Trophoblast cell (in vitro differentiated cells and primary cell): ENCODE measurements around the gene PLEKHA3.

ENCODE experiments used
- DNase-seq, 2 donors: peaks; one replicate each; pipeline ENCODE4 v3.0.0-alpha.2; 2016
- H2AFZ ChIP-seq: 2 replicates; pipeline ENCODE4 v1.6.1; 2013; ENCODE audit warnings: low read length, moderate library complexity, mild to moderate bottlenecking; ENCODE audit not compliant: insufficient read depth, poor library complexity
- H2AK5ac ChIP-seq: 2 replicates; pipeline ENCODE4 v1.6.1; 2013; ENCODE audit warnings: mild to moderate bottlenecking, low read length
- H2BK120ac ChIP-seq: 2 replicates; pipeline ENCODE4 v1.6.1; 2013; ENCODE audit warnings: low read length, mild to moderate bottlenecking, moderate library complexity; ENCODE audit not compliant: insufficient read depth, poor library complexity
- H2BK12ac ChIP-seq: 2 replicates; pipeline ENCODE4 v1.6.1; 2013; ENCODE audit warnings: mild to moderate bottlenecking, low read length, moderate library complexity
- H2BK5ac ChIP-seq: 2 replicates; pipeline ENCODE4 v1.6.1; 2013; ENCODE audit warnings: low read length, low read depth, moderate library complexity, mild to moderate bottlenecking; ENCODE audit not compliant: poor library complexity
- H3K14ac ChIP-seq: 2 replicates; pipeline ENCODE4 v1.6.1; 2013; ENCODE audit warnings: mild to moderate bottlenecking, low read length
- H3K18ac ChIP-seq: 2 replicates; pipeline ENCODE4 v1.6.1; 2013; ENCODE audit warnings: mild to moderate bottlenecking, low read length
- H3K23ac ChIP-seq: 2 replicates; pipeline ENCODE4 v1.6.1; 2013; ENCODE audit warnings: low read length
- H3K27ac ChIP-seq: 2 replicates; pipeline ENCODE4 v1.5.1; 2013; ENCODE audit warnings: low read depth, mild to moderate bottlenecking, inconsistent platforms, low read length, moderate library complexity
- H3K27me3 ChIP-seq: 2 replicates; pipeline ENCODE4 v1.6.1; 2013; ENCODE audit warnings: inconsistent platforms, mild to moderate bottlenecking, low read length, moderate library complexity; ENCODE audit not compliant: insufficient read depth
- H3K36me3 ChIP-seq, 2 experiments: 1 replicate in 1 of 2; 2 replicates in 1 of 2; pipeline ENCODE4 v1.6.1; 2013; ENCODE audit warnings: low read length in 2 of 2, mild to moderate bottlenecking in 2 of 2, moderate library complexity in 1 of 2; ENCODE audit not compliant: insufficient read depth in 2 of 2, control insufficient read depth in 1 of 2
- H3K4ac ChIP-seq: 2 replicates; pipeline ENCODE4 v1.6.1; 2013; ENCODE audit warnings: low read depth, mild to moderate bottlenecking, low read length, moderate library complexity
- H3K4me1 ChIP-seq, 2 experiments: 1 replicate in 1 of 2; 2 replicates in 1 of 2; pipeline ENCODE4 v1.6.1; 2013; ENCODE audit warnings: low read length in 2 of 2, mild to moderate bottlenecking in 2 of 2, moderate library complexity in 1 of 2; ENCODE audit not compliant: insufficient read depth in 2 of 2, control insufficient read depth in 1 of 2
- H3K4me2 ChIP-seq: 2 replicates; pipeline ENCODE4 v1.6.1; 2013; ENCODE audit warnings: inconsistent platforms, mild to moderate bottlenecking, low read length, moderate library complexity
- H3K4me3 ChIP-seq: 2 replicates; pipeline ENCODE4 v1.5.1; 2013; ENCODE audit warnings: mild to moderate bottlenecking, low read depth, low read length, inconsistent platforms
- H3K79me1 ChIP-seq: one replicate; pipeline ENCODE4 v1.6.1; 2013; ENCODE audit warnings: low read length
- H3K79me2 ChIP-seq: 2 replicates; pipeline ENCODE4 v1.6.1; 2013; ENCODE audit warnings: low read length, mild to moderate bottlenecking; ENCODE audit not compliant: control insufficient read depth, insufficient read depth, poor library complexity
- H3K9ac ChIP-seq: 2 replicates; pipeline ENCODE4 v1.6.1; 2013; ENCODE audit warnings: mild to moderate bottlenecking, low read length
- H3K9me3 ChIP-seq: 2 replicates; pipeline ENCODE4 v1.6.1; 2013; ENCODE audit warnings: low read depth, mild to moderate bottlenecking, control low read depth, inconsistent platforms, low read length; ENCODE audit not compliant: insufficient read depth
- H4K12ac ChIP-seq: 2 replicates; pipeline ENCODE4 v1.6.1; 2013; ENCODE audit warnings: low read depth, mild to moderate bottlenecking, low read length, moderate library complexity
- H4K8ac ChIP-seq: 2 replicates; pipeline ENCODE4 v1.6.1; 2013; ENCODE audit warnings: low read depth, mild to moderate bottlenecking, low read length, moderate library complexity
- H4K91ac ChIP-seq: one replicate; pipeline ENCODE4 v1.6.1; 2013; ENCODE audit warnings: low read depth, mild to moderate bottlenecking, low read length, moderate library complexity
- WGBS: extraction: QIAGEN DNeasy Blood & Tissue Kit; methylation state at CpG from one replicate; pipeline ENCODE4 v1.1.7; 2013; ENCODE audit warnings: missing lambda C conversion rate; ENCODE audit not compliant: insufficient read length, insufficient coverage; ENCODE audit errors: extremely low coverage; 5-methylcytosine and 5-hydroxymethylcytosine counted together

PLEKHA3 gene

DNA sequence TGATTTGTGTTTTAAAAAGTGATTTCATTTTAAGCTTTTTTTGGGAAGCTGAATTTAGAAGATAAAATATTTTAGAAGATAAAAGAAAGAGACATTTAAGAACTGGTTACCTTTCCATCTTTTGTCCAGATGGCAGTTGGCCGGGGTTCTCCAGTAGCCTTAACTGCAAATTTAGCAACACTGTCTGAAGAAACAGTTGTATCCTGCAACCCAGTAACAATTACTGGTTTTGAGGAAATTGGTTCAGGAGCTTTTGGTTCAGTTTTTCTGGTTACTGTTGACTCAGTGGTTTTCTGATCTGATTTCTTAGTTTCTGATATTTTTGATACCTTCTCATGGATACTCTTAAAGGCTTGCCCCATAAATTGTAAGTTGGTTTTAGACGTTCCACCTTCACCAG is 49.9 kb downstream of the PLEKHA3 start:
- no peak overlapping the region for H3K4me3 ChIP-seq
- no peaks in the 10 kb centered on the region for H3K27me3 ChIP-seq
- no peak overlapping the region for H4K12ac ChIP-seq
- no peak overlapping the region for H3K9ac ChIP-seq
- no peaks in the 10 kb centered on the region for H3K4me1 ChIP-seq
- DNase-seq: no peak
- no peak overlapping the region for H2AFZ ChIP-seq
- H2BK120ac ChIP-seq: no peak overlapping the region
- H3K27ac ChIP-seq: no peak overlapping the region
- H2AK5ac ChIP-seq: no peak overlapping the region
- WGBS: no CpG with 5 or more reads among the region's 2 CpGs
- H2BK5ac ChIP-seq: no peak overlapping the region
- no peak overlapping the region for H4K8ac ChIP-seq
- H4K91ac ChIP-seq: no peak overlapping the region
- H3K79me1 ChIP-seq: no peaks in the 10 kb centered on the region
- H3K9me3 ChIP-seq: no peaks in the 10 kb centered on the region
- no peak overlapping the region for H3K14ac ChIP-seq
- no peaks in the 10 kb centered on the region for H3K79me2 ChIP-seq
- no peak overlapping the region for H3K18ac ChIP-seq
- no peak overlapping the region for H3K23ac ChIP-seq
- H3K4ac ChIP-seq: no peak overlapping the region
- no peak overlapping the region for H3K4me2 ChIP-seq
- peaks cover 6 to 13% of the 10 kb centered on the region in 2 experiments for H3K36me3 ChIP-seq
- H2BK12ac ChIP-seq: no peak overlapping the region

DNA sequence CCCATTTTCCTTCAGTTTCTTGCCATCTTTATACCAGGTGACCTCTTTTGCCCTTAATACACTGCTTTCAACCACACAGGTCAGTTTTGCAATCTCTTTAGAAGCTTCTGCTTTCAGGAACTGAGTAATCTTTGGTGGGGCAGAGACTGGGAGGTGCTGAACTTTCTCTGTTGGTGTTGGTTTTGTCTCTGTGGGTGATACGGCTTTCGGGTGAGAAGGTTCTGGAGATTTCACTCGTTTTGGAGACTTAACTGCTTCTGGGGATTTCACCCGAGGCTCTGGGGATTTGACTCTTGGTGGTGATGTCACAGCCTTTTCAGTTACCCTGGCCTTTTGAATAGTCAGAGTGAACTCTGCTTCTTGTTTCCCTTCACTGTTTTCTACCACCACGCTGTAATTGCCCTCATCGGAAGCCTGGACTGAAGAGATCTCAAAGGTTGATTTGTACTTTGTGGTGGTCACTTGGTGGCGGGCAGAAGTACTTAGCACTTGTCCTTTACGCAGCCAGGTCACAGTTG is 50.4 kb downstream of the PLEKHA3 start:
- Histone ChIP-seq H4K91ac (no peak overlapping the region), H3K9ac (no peak overlapping the region), H3K79me1 (no peaks in the 10 kb centered on the region), H3K27ac (no peak overlapping the region), H3K14ac (no peak overlapping the region), H3K79me2 (no peaks in the 10 kb centered on the region), H3K4me3 (no peak overlapping the region), H2BK5ac (no peak overlapping the region), H3K18ac (no peak overlapping the region), H3K23ac (no peak overlapping the region), H3K27me3 (no peaks in the 10 kb centered on the region), H4K8ac (no peak overlapping the region), H3K4me1 (no peaks in the 10 kb centered on the region), H3K36me3 (peaks cover 6 to 16% of the 10 kb centered on the region in 2 experiments), H3K9me3 (no peaks in the 10 kb centered on the region), H4K12ac (no peak overlapping the region), H2BK12ac (no peak overlapping the region), H2AK5ac (no peak overlapping the region), H3K4ac (no peak overlapping the region), H3K4me2 (no peak overlapping the region), H2AFZ (no peak overlapping the region), H2BK120ac (no peak overlapping the region)
- no CpG with 5 or more reads among the region's 8 CpGs for WGBS
- DNase-seq: no peak

DNA sequence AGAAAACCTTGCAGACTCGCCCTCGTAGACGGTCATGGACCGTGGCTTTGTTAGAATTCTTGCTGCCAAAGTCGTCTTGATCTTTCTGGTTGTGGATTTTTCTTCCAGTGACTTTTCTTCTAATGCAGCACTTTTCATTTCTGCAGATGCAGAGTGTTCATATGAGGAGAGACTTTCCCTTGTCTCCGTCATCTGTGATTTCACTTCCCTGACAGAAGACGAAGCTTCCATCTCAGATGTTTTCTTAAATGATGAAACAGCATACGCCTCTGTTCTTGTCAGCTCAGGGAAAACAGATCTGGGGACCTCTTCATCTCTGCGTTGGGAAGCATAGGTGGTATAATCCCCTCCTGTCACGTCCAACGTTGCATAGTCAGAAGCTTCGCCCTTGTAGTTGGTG is 50.9 kb downstream of the PLEKHA3 start:
- Histone ChIP-seq H3K4me1 (no peaks in the 10 kb centered on the region), H3K79me1 (no peaks in the 10 kb centered on the region), H3K36me3 (peaks cover 6 to 16% of the 10 kb centered on the region in 2 experiments), H2BK12ac (no peak overlapping the region), H3K14ac (no peak overlapping the region), H3K9me3 (no peaks in the 10 kb centered on the region), H2BK5ac (no peak overlapping the region), H3K23ac (no peak overlapping the region), H3K4ac (no peak overlapping the region), H3K27ac (no peak overlapping the region), H3K9ac (no peak overlapping the region), H4K8ac (no peak overlapping the region), H3K27me3 (no peaks in the 10 kb centered on the region), H4K12ac (no peak overlapping the region), H2BK120ac (no peak overlapping the region), H3K4me2 (no peak overlapping the region), H2AFZ (no peak overlapping the region), H3K79me2 (no peaks in the 10 kb centered on the region), H4K91ac (no peak overlapping the region), H3K18ac (no peak overlapping the region), H3K4me3 (no peak overlapping the region), H2AK5ac (no peak overlapping the region)
- no CpG with 5 or more reads among the region's 12 CpGs for WGBS
- no peak for DNase-seq

DNA sequence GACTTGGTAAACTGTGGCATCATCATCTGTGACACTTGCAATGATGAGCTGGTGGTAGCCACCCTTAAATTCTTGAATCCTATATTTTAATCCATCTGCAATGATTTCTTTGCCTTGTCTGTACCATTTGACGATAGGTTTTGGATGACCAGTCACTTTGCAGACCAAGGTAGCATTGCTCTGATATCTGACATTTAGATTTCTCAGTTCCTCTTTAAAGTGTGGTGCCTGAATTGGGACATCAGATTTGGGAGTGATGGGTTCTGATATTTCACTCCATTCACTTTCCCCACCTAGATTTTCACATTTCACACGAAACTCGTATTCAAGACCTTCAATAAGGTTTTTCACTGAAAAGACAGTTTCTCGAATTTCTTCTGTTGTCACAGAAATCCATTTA is 55.8 kb downstream of the PLEKHA3 start:
- Histone ChIP-seq H3K4me3 (no peak overlapping the region), H3K4ac (no peak overlapping the region), H3K14ac (no peak overlapping the region), H3K18ac (no peak overlapping the region), H2AFZ (no peak overlapping the region), H3K79me1 (no peaks in the 10 kb centered on the region), H3K36me3 (peaks cover 6 to 23% of the 10 kb centered on the region in 2 experiments), H2BK5ac (no peak overlapping the region), H2AK5ac (no peak overlapping the region), H4K12ac (no peak overlapping the region), H3K23ac (no peak overlapping the region), H3K4me2 (no peak overlapping the region), H4K91ac (no peak overlapping the region), H2BK120ac (no peak overlapping the region), H3K4me1 (no peaks in the 10 kb centered on the region), H3K27ac (no peak overlapping the region), H3K9ac (no peak overlapping the region), H2BK12ac (no peak overlapping the region), H3K27me3 (no peaks in the 10 kb centered on the region), H3K79me2 (no peaks in the 10 kb centered on the region), H4K8ac (no peak overlapping the region), H3K9me3 (no peaks in the 10 kb centered on the region)
- no CpG with 5 or more reads among the region's 4 CpGs for WGBS
- no peak for DNase-seq
